Smooth muscle cell (in vitro differentiated cells): ENCODE results near the gene SLC29A2. TPM values are rescaled to one million over a fixed set of nuclear protein-coding genes. Genes with fewer than 3 reads are reported as not detected.

Source experiments
- DNase-seq: peaks from one replicate; lab custom pipeline; 2025; ENCODE audit not compliant: unreplicated experiment; lab: John Stamatoyannopoulos, UW
- H2AFZ ChIP-seq: fragments of 200-600 bp; sonication (generic); 2 replicates; pipeline ENCODE4 v1.6.0; 2016; ENCODE audit warnings: antibody characterized with exemption, low read depth, mild to moderate bottlenecking
- H3F3A ChIP-seq: fragments of 200-600 bp; sonication (generic); 2 replicates; pipeline ENCODE4 v1.6.0; 2017; ENCODE audit warnings: antibody characterized with exemption, low read depth
- H3K27ac ChIP-seq: fragments of 200-600 bp; sonication (generic); 2 replicates; pipeline ENCODE4 v1.5.1; 2016; ENCODE audit warnings: low read depth, mild to moderate bottlenecking
- H3K27me3 ChIP-seq: fragments of 200-600 bp; sonication (generic); 2 replicates; pipeline ENCODE4 v1.6.1; 2016; ENCODE audit warnings: low read depth, mild to moderate bottlenecking
- H3K36me3 ChIP-seq: fragments of 200-600 bp; sonication (generic); 2 replicates; pipeline ENCODE4 v1.5.1; 2016; ENCODE audit warnings: low read depth
- H3K4me1 ChIP-seq: fragments of 200-600 bp; sonication (generic); 2 replicates; pipeline ENCODE4 v1.5.1; 2016; ENCODE audit warnings: low read depth
- H3K4me2 ChIP-seq: fragments of 200-600 bp; sonication (generic); 2 replicates; pipeline ENCODE4 v1.6.0; 2016; ENCODE audit warnings: mild to moderate bottlenecking
- H3K4me3 ChIP-seq: fragments of 200-600 bp; sonication (generic); 2 replicates; pipeline ENCODE4 v1.5.1; 2016; ENCODE audit warnings: mild to moderate bottlenecking
- H3K79me2 ChIP-seq: fragments of 200-600 bp; sonication (generic); 2 replicates; pipeline ENCODE4 v1.6.0; 2016; ENCODE audit warnings: low read depth, mild to moderate bottlenecking
- H3K9ac ChIP-seq: fragments of 200-600 bp; sonication (generic); 2 replicates; pipeline ENCODE4 v1.6.0; 2016; ENCODE audit warnings: low read depth
- H3K9me3 ChIP-seq: fragments of 200-600 bp; sonication (generic); replicated peaks from 2 replicates; pipeline ENCODE4 v1.5.1; 2016; ENCODE audit warnings: low read depth
- H4K20me1 ChIP-seq: fragments of 200-600 bp; sonication (generic); 2 replicates; pipeline ENCODE4 v1.6.0; 2016; ENCODE audit warnings: low read depth
- WGBS: methylation state at CpG from one replicate; pipeline ENCODE4 v1.1.7; 2016; ENCODE audit warnings: low lambda C conversion rate; 5-methylcytosine and 5-hydroxymethylcytosine counted together
- polyA plus RNA-seq: library from polyadenylated mRNA; unstranded; fragments of >200 nt; fragmentation: Nextera tagmentation; extraction: Ambion mirVana; gene quantifications from 2 replicates; pipeline ENCODE4 v1.2.1, GENCODE V29; 2016
- total RNA-seq: library from RNA; depleted of rRNA; stranded (reverse); fragments of >200 nt; gene quantifications from 2 replicates; pipeline ENCODE4 v1.2.3, GENCODE V29; 2014
- TF ChIP-seq, protein P1 (sequence below): fragments of 200-600 bp; sonication (generic); IDR thresholded peaks from 2 replicates; pipeline ENCODE4 v1.5.1; 2017; ENCODE audit warnings: borderline replicate concordance, mild to moderate bottlenecking, antibody characterized with exemption; ENCODE audit not compliant: insufficient read depth, poor library complexity, severe bottlenecking

SLC29A2 gene
- total and polyA plus RNA-seq, 2 experiments from 2014 or later: 3.5 to 8.8 TPM

DNA sequence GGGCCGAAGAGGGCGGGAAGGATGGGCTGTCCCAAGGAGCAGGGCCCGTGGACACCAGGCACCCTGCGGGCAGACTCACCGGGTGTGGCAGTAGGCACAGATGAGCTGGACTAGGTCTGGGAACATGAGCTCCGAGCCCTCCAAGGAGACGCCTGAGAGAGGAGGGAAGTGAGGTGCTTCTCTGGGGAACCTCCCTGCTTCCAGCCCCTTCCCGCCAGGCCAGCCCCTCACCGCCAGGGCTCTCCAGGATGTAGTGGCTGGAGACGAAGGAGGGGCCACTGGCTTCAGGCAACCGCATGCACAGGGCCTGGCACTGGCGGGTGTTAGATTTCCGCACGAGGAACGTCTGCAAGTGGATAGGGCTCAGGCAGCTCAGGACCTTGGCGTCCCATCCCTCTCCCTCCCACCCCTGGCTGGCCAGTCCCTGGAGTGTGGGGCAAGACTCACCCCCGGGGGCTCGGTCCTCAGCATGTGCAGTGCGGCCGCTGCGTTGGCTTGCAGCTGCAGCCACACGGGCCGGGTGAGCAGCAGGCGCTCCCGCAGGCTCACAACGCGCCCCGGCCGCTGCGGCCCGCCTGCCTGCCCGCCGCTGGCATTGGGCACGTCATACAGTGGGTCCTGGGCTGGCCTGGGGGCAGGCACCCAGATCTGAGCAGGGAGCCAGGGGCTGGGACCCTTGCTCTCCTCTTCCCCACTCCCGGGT, 35.9 kb downstream of the SLC29A2 start:
- Histone ChIP-seq H3K4me3 (peak overlapping the region; percentile 64), H3F3A (peaks cover 16% of the 10 kb centered on the region), H3K9ac (peak overlapping the region; percentile 95), H3K9me3 (no peaks in the 10 kb centered on the region), H3K4me1 (peaks cover 16% of the 10 kb centered on the region), H3K27me3 (no peaks in the 10 kb centered on the region), H4K20me1 (peaks cover 4% of the 10 kb centered on the region), H2AFZ (no peak overlapping the region), H3K4me2 (peak overlapping the region; percentile 89), H3K36me3 (no peaks in the 10 kb centered on the region), H3K79me2 (peaks cover 9% of the 10 kb centered on the region), H3K27ac (peak overlapping the region; percentile 98)
- WGBS: 18% methylated on average over 35 of the region's 35 CpGs
- DNase-seq: no peak
- TF ChIP-seq, protein P1, sequence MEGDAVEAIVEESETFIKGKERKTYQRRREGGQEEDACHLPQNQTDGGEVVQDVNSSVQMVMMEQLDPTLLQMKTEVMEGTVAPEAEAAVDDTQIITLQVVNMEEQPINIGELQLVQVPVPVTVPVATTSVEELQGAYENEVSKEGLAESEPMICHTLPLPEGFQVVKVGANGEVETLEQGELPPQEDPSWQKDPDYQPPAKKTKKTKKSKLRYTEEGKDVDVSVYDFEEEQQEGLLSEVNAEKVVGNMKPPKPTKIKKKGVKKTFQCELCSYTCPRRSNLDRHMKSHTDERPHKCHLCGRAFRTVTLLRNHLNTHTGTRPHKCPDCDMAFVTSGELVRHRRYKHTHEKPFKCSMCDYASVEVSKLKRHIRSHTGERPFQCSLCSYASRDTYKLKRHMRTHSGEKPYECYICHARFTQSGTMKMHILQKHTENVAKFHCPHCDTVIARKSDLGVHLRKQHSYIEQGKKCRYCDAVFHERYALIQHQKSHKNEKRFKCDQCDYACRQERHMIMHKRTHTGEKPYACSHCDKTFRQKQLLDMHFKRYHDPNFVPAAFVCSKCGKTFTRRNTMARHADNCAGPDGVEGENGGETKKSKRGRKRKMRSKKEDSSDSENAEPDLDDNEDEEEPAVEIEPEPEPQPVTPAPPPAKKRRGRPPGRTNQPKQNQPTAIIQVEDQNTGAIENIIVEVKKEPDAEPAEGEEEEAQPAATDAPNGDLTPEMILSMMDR: no peak

DNA sequence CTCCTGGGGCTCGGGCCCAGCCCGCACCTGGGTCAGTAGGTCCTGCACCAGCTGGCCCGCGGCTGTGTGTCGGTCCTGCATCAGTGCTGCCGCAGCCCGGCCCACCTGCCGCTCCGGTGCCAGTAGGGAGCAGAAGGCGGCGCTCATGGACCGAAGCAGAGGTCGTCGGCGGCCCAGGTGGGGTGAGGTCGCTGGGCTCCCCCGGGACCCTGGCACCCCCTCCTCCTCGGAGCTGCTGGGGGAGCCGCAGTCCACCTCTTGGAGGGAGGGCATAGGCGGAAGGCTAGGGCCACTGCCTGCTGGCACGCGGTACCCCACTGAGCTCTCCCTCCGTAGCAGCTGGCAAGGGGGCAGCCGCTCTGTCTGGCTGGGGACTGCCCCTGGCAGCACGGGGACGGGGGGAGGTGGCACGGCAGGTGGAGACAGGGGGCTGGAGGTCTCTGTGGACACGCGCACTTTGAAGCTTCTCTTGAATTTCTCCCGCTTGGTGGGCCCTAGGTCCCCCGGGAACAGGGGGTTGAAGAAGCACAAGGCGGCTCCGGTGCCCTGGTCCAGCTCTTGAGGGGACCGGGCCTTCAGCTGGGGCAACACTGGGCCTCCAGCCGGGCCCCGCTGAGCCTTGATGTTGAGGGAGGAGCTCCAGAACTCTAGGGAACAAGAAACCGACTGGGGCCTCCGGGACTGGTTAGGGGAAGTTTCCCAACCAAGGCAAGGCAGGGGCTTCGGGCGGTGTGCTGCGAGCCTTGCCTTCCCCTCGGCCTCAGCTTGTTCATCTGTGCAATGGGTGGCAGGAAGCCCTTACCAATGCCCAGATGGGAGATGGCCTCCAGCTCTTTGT, 36.7 kb downstream of the SLC29A2 start:
- H3K9ac ChIP-seq: no peak overlapping the region
- 91% methylated on average over 42 of the region's 42 CpGs for WGBS
- no peaks in the 10 kb centered on the region for H3K36me3 ChIP-seq
- H3K4me2 ChIP-seq: peak overlapping the region; percentile 89
- H3K4me3 ChIP-seq: peak overlapping the region; percentile 64
- TF ChIP-seq, protein P1: no peak
- H3F3A ChIP-seq: peaks cover 16% of the 10 kb centered on the region
- no peak for DNase-seq
- H3K4me1 ChIP-seq: peaks cover 16% of the 10 kb centered on the region
- no peaks in the 10 kb centered on the region for H3K27me3 ChIP-seq
- no peak overlapping the region for H2AFZ ChIP-seq
- peak overlapping the region; percentile 98 for H3K27ac ChIP-seq
- H3K79me2 ChIP-seq: peaks cover 9% of the 10 kb centered on the region
- H3K9me3 ChIP-seq: no peaks in the 10 kb centered on the region
- H4K20me1 ChIP-seq: peaks cover 4% of the 10 kb centered on the region

DNA sequence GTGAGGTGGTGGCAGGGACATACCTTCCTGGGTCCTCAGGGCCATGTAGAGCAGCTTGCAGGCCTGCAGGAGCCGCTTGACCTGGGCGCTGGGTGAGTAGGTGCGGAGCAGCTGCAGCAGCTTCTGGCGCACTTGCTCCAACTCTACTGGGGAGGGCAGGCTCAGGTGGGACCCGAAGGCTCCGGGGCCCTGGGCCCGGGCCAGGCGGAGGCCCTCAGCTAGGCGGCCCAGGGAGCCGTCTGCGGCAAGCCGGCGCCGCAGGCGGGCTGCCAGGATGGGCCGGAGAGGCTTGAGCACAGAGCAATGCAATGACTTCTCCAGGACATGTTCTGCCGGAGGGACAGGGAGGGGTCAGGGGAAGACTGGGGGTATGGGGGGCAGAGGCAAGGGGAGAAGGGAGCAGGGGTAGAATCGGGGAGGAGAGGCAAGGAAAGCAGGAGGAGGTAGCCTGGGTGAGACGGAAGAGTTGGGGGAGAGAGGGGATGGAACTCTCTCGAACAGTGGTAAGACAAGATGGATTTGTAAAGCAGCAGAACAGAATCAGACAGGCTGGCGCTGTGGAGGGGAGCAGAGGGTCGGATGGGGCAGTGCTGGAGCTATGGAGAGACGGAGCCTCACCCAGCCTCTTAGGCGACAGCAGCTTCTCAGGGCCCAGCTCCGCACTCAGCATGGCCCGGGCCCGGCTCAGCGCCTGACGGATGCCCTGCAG, 37.5 kb downstream of the SLC29A2 start:
- Histone ChIP-seq H3K27ac (no peak overlapping the region), H4K20me1 (peaks cover 4% of the 10 kb centered on the region), H3K27me3 (no peaks in the 10 kb centered on the region), H3K4me3 (no peak overlapping the region), H3F3A (peaks cover 16% of the 10 kb centered on the region), H2AFZ (no peak overlapping the region), H3K4me2 (no peak overlapping the region), H3K9ac (no peak overlapping the region), H3K9me3 (no peaks in the 10 kb centered on the region), H3K79me2 (peaks cover 9% of the 10 kb centered on the region), H3K4me1 (peaks cover 16% of the 10 kb centered on the region), H3K36me3 (no peaks in the 10 kb centered on the region)
- 91% methylated on average over 28 of the region's 29 CpGs for WGBS
- TF ChIP-seq, protein P1: no peak
- no peak for DNase-seq
